ENCODE measurements around the gene ING4.
A peak's percentile ranks its signal among the peaks of the same experiment; 100 is the strongest.

The ING4 gene

DNA sequence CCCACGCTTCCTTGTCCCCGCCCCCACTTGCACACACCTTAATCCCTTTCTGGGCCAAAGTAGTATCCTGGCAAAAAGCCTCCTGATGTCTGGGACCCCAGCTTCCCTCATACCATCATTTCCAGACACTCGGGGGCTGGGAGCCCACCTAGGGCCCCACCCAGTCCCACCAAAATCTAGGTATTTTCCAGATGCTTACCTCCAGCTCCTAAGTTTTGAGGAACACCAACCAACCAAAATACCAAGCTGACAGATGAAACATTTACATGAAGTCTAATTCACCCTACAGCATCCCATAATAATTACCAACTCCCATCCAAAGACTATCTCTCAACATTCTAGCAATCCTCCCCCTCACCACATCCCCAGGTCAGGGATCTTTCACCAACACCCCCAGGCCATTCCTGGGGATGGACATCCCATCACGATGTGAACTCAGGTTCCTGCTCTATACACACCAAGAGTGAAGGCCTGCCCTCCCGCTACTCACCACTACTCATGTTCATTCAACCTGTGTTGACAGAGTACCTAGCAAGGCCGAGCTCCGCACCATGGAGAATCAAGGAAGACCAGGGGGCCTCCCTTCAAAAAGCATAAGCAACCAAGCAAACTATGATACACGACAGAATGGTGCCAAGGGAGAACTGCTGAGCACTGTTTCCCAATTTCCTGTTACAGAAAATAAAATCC, 54.2 kb downstream of the ING4 start:
- no peaks in the 10 kb centered on the region for H3K36me3 ChIP-seq (ENCODE audit: control insufficient read depth, insufficient read depth, low read length)
- H3K4me1 ChIP-seq (ENCODE audit: control insufficient read depth, insufficient read depth, low read length) = peaks cover 45% of the 10 kb centered on the region
- no peak overlapping the region for H3K9ac ChIP-seq (ENCODE audit: low read length)
- H3K9me3 ChIP-seq (ENCODE audit: control insufficient read depth, low read length) = no peaks in the 10 kb centered on the region
- no peaks in the 10 kb centered on the region for H3K27me3 ChIP-seq (ENCODE audit: control insufficient read depth, insufficient read depth, low read length)
- no peak overlapping the region for H3K4me3 ChIP-seq (ENCODE audit: low read length)

DNA sequence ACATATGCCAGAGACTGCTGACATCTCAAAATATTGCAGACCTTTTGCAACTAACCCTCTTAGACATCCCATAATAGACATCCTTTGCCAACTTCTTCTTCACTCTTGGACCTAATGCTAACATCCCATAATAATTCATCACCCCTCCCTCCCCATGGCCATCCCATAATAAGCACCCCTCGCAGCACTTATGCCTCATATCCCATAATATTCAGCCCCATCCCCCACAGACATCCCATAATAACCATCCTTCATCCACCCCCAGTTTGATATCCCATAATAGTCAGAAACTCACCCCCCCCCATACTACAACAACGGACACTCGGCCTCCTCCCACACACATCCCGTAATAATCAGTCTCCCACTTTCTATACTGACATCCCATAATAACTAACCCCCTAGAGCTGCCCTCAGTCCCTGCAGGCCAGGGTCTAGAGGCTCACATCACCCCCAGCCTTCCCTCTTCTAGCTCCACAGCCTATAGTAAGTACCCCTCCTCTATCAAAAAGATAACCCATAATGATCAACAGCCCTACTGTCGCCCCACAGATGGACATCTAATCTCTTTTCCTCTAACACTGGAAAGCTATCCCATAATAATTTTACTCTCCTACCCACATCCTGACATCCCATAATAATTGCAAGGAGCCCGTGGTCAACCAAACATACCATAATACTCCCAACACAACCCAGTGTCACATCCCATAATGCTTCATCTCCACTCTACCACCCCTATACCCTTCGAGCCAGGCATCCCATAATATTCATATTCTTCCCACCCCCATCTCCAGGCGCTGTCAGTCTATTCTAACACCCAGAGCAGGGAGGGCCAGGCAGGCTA, 54.9 kb downstream of the ING4 start:
- Histone ChIP-seq H3K4me1 (ENCODE audit: control insufficient read depth, insufficient read depth, low read length) (peaks cover 47% of the 10 kb centered on the region), H3K4me3 (ENCODE audit: low read length) (no peak overlapping the region), H3K36me3 (ENCODE audit: control insufficient read depth, insufficient read depth, low read length) (no peaks in the 10 kb centered on the region), H3K27me3 (ENCODE audit: control insufficient read depth, insufficient read depth, low read length) (no peaks in the 10 kb centered on the region), H3K9me3 (ENCODE audit: control insufficient read depth, low read length) (no peaks in the 10 kb centered on the region), H3K9ac (ENCODE audit: low read length) (no peak overlapping the region)

- H3K9ac ChIP-seq (ENCODE audit: low read length) = peak overlapping the region; percentile 71
- H3K4me3 ChIP-seq (ENCODE audit: low read length) = peak overlapping the region; percentile 37
- H3K9me3 ChIP-seq (ENCODE audit: control insufficient read depth, low read length) = no peaks in the 10 kb centered on the region
- no peaks in the 10 kb centered on the region for H3K27me3 ChIP-seq (ENCODE audit: control insufficient read depth, insufficient read depth, low read length)
- H3K4me1 ChIP-seq (ENCODE audit: control insufficient read depth, insufficient read depth, low read length) = peaks cover 40% of the 10 kb centered on the region
- peaks cover 7% of the 10 kb centered on the region for H3K36me3 ChIP-seq (ENCODE audit: control insufficient read depth, insufficient read depth, low read length)
Measured at GRCh38 chr12:6606331-6607131, 56.4 kb downstream of the ING4 start.

- Histone ChIP-seq H3K4me3 (ENCODE audit: low read length) (peak overlapping the region; percentile 37), H3K36me3 (ENCODE audit: control insufficient read depth, insufficient read depth, low read length) (peaks cover 7% of the 10 kb centered on the region), H3K9me3 (ENCODE audit: control insufficient read depth, low read length) (no peaks in the 10 kb centered on the region), H3K4me1 (ENCODE audit: control insufficient read depth, insufficient read depth, low read length) (peaks cover 40% of the 10 kb centered on the region), H3K9ac (ENCODE audit: low read length) (peak overlapping the region; percentile 71), H3K27me3 (ENCODE audit: control insufficient read depth, insufficient read depth, low read length) (no peaks in the 10 kb centered on the region)
Measured at GRCh38 chr12:6605421-6606330, 57.2 kb downstream of the ING4 start.

- Histone ChIP-seq H3K9me3 (ENCODE audit: control insufficient read depth, low read length) (no peaks in the 10 kb centered on the region), H3K36me3 (ENCODE audit: control insufficient read depth, insufficient read depth, low read length) (peaks cover 12% of the 10 kb centered on the region), H3K4me3 (ENCODE audit: low read length) (no peak overlapping the region), H3K4me1 (ENCODE audit: control insufficient read depth, insufficient read depth, low read length) (peaks cover 40% of the 10 kb centered on the region), H3K27me3 (ENCODE audit: control insufficient read depth, insufficient read depth, low read length) (no peaks in the 10 kb centered on the region), H3K9ac (ENCODE audit: low read length) (peak overlapping the region; percentile 71)
Measured at GRCh38 chr12:6604259-6605029, 58.5 kb downstream of the ING4 start.

DNA sequence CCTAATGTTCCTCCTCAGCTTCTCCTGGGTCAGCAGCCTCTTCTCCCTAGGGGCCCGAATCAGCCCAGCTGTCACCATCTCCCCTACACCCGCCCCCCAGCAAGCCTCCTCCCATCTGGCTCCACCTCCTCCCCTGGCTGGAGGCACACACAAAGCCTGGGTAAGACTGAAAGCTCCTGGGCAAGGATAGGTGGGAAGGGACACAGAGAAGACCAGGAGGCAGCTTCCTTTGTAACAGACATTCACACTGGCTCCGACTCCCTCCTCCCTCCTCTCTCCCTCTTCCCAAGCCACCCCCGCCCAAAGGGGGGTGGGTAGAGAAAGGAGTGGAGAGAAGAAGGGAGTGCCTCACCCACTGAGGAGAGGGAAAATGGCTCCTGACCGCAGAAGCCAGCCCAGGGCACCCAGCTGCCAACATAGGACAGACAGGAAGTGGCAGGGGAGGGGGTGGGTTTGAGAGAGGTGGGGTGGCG, 59.8 kb downstream of the ING4 start:
- H3K9ac ChIP-seq (ENCODE audit: low read length) = peak overlapping the region; percentile 27
- H3K4me1 ChIP-seq (ENCODE audit: control insufficient read depth, insufficient read depth, low read length) = peaks cover 39% of the 10 kb centered on the region
- H3K9me3 ChIP-seq (ENCODE audit: control insufficient read depth, low read length) = no peaks in the 10 kb centered on the region
- no peak overlapping the region for H3K4me3 ChIP-seq (ENCODE audit: low read length)
- H3K36me3 ChIP-seq (ENCODE audit: control insufficient read depth, insufficient read depth, low read length) = peaks cover 14% of the 10 kb centered on the region
- no peaks in the 10 kb centered on the region for H3K27me3 ChIP-seq (ENCODE audit: control insufficient read depth, insufficient read depth, low read length)

GRCh38 chr12:6602526-6602925, 60.4 kb downstream of the ING4 start:
- Histone ChIP-seq H3K4me3 (ENCODE audit: low read length) (no peak overlapping the region), H3K27me3 (ENCODE audit: control insufficient read depth, insufficient read depth, low read length) (no peaks in the 10 kb centered on the region), H3K9ac (ENCODE audit: low read length) (peak overlapping the region; percentile 27), H3K4me1 (ENCODE audit: control insufficient read depth, insufficient read depth, low read length) (peaks cover 33% of the 10 kb centered on the region), H3K36me3 (ENCODE audit: control insufficient read depth, insufficient read depth, low read length) (peaks cover 20% of the 10 kb centered on the region), H3K9me3 (ENCODE audit: control insufficient read depth, low read length) (no peaks in the 10 kb centered on the region)

Measured in mucosa of stomach (tissue), 1 donor.